ENCODE data around the gene ZBTB43.

DNA sequence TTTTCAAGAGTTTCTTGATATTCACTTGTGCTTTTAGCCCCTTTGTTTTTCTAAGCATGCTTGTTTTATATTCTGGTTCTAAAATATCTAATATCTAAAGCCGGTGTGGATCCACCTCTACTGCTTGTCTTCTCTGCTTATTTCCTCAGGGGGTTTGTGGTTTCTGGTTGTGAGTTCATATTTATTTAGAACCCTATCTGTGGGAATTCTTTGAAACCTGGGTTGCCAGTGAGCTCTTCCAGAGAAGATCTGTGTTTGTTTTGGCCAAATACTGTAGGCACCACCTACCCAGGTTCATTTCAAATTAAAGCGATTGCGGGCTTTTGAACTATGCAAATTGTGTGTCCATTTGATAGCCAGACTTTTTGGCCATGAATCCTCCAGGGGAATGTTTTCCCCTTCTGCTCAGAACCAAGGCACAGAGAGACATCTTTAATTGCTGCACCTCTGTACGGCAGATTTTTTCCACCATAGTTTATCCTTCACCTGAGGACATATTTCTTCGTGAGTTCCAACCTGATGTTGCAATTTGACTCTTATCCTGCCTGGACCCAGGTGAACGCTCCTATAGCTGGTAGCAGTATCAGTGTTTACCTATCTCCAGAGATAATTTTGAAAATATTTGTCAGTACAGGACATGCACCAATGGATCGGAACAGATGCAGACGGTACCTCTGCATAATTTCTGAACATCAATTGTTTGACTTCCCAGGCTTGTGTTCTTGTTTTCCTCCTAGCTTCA, 2.4 kb upstream of the ZBTB43 start:
- TF ChIP-seq, protein P1, sequence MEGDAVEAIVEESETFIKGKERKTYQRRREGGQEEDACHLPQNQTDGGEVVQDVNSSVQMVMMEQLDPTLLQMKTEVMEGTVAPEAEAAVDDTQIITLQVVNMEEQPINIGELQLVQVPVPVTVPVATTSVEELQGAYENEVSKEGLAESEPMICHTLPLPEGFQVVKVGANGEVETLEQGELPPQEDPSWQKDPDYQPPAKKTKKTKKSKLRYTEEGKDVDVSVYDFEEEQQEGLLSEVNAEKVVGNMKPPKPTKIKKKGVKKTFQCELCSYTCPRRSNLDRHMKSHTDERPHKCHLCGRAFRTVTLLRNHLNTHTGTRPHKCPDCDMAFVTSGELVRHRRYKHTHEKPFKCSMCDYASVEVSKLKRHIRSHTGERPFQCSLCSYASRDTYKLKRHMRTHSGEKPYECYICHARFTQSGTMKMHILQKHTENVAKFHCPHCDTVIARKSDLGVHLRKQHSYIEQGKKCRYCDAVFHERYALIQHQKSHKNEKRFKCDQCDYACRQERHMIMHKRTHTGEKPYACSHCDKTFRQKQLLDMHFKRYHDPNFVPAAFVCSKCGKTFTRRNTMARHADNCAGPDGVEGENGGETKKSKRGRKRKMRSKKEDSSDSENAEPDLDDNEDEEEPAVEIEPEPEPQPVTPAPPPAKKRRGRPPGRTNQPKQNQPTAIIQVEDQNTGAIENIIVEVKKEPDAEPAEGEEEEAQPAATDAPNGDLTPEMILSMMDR (IDR thresholded peaks at IDR 0.05; ENCODE audit: insufficient read depth, low read depth, low read length) = no peak
- TF ChIP-seq EZH2 (IDR thresholded peaks at IDR 0.05; ENCODE audit: insufficient read depth, low read length) = no peak

Measured in astrocyte (in vitro differentiated cells and primary cell).